Prostate gland (tissue), 2 donors: ENCODE results near the gene PPP1R14B. TPM values are rescaled to one million over a fixed set of nuclear protein-coding genes. Genes with fewer than 3 reads are reported as not detected.

Source experiments
- DNase-seq: peaks from one replicate; pipeline ENCODE4 v3.0.0-alpha.2; 2019; ENCODE audit warnings: low spot score
- H3K27ac ChIP-seq, 2 donors: fragments of 200-600 bp; sonication (generic); 2 replicates each; pipeline ENCODE4 v1.5.1; 2017 to 2019
- H3K27me3 ChIP-seq: fragments of 200-600 bp; sonication (generic); replicated peaks from 2 replicates; pipeline ENCODE4 v1.5.1; 2019; ENCODE audit not compliant: insufficient read depth
- H3K36me3 ChIP-seq, 2 donors: fragments of 200-600 bp; sonication (generic); 1 replicate in 1 of 2; 2 replicates in 1 of 2; pipeline versions ENCODE4 v1.5.1 to v1.8.1; 2017 to 2019
- H3K4me1 ChIP-seq: fragments of 200-600 bp; sonication (generic); replicated peaks from 2 replicates; pipeline ENCODE4 v1.5.1; 2019
- H3K4me3 ChIP-seq, 2 donors: fragments of 200-600 bp; sonication (generic); 2 replicates each; pipeline ENCODE4 v1.5.1; 2017 to 2019
- H3K9me3 ChIP-seq: fragments of 200-600 bp; sonication (generic); 2 replicates; pipeline ENCODE4 v1.5.1; 2017
- CTCF ChIP-seq, 4 experiments: fragments of 200-600 bp in 2 of 4; fragments of 450-650 bp in 2 of 4; sonication (generic) in 2 of 4; IDR thresholded peaks; 1 replicate in 3 of 4; 2 replicates in 1 of 4; pipeline ENCODE4 v1.5.1; 2016 to 2019; ENCODE audit warnings: antibody characterized with exemption in 4 of 4, mild to moderate bottlenecking in 2 of 4, moderate library complexity in 2 of 4
- POLR2A ChIP-seq: fragments of 450-650 bp; IDR thresholded peaks from one replicate; pipeline ENCODE4 v1.6.1; 2016; ENCODE audit warnings: antibody characterized with exemption, mild to moderate bottlenecking
- POLR2AphosphoS5 ChIP-seq: sonication (generic); formaldehyde crosslinking; IDR thresholded peaks from one replicate; pipeline ENCODE4 v1.6.1; 2017; ENCODE audit warnings: antibody characterized with exemption
- WGBS: methylation state at CpG from one replicate; pipeline ENCODE4 v1.1.5; 2018; 5-methylcytosine and 5-hydroxymethylcytosine counted together
- intact Hi-C: fragments of 100-400 bp; cut with DNase I; formaldehyde crosslinking; loops from one replicate; pipeline ENCODE4 v1.14.2; 2022
- total RNA-seq, 2 donors: library from RNA; depleted of rRNA; stranded (reverse); fragments of >200 nt; gene quantifications; one replicate each; pipeline ENCODE4 v1.1.0, GENCODE V29; 2016

PPP1R14B gene
- total RNA-seq, 2 donors from 2014 or later: 60.5 to 69.3 TPM

DNA sequence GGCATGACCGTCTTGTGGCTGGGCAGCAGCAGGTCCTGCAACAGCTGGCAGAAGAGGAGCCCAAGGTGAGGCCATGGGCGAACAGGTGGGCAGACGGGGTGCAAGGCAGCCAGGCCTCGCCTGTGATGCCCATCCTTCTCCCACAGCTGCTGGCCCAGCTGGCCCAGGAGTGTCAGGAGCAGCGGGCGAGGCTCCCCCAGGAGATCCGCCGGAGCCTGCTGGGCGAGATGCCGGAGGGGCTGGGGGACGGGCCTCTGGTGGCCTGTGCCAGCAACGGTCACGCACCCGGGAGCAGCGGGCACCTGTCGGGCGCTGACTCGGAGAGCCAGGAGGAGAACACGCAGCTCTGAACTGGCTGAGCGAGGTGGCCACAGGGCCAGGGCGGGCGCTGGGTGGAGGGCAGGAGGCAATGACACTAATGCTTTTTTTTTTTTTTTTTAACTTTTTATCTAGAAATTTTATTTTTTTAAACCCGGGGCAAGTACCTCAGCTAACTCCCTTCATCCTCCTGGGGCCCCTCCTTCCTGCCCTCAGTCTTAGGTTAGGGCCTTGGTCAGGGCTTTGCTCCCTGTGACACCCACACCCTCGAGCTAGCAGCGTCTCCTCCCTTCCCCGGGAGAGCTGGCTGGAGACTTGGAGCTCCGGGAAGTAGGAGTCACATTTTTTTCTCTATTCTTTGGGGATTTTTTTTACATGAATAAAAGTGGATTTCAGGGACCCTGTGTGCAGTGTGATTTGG, 20.6 kb upstream of the PPP1R14B start:
- no peak overlapping the region for H3K4me3 ChIP-seq
- intact Hi-C loops: no loop called here
- DNase-seq: no peak
- peaks cover 8% of the 10 kb centered on the region for H3K4me1 ChIP-seq
- H3K27ac ChIP-seq: peak overlapping the region in 1 of 2 donors; percentile 94
- no peaks in the 10 kb centered on the region for H3K9me3 ChIP-seq
- TF ChIP-seq POLR2A (peak; percentile 4), CTCF (IDR thresholded peaks at IDR 0.05) (no peak), POLR2AphosphoS5 (no peak)
- 71% methylated on average over 27 of the region's 27 CpGs for WGBS
- no peaks in the 10 kb centered on the region for H3K27me3 ChIP-seq
- peaks cover 0 to 4% of the 10 kb centered on the region in 2 donors for H3K36me3 ChIP-seq

GRCh38 chr11:64266339-64266738, 19.6 kb upstream of the PPP1R14B start:
- intact Hi-C loops: no loop called here
- TF ChIP-seq POLR2A: no peak
- TF ChIP-seq CTCF (IDR thresholded peaks at IDR 0.05): no peak
- no peak for TF ChIP-seq POLR2AphosphoS5
- Histone ChIP-seq H3K27ac (no peak overlapping the region), H3K36me3 (peaks cover 0 to 7% of the 10 kb centered on the region in 2 donors), H3K4me1 (peaks cover 8% of the 10 kb centered on the region), H3K9me3 (no peaks in the 10 kb centered on the region), H3K27me3 (no peaks in the 10 kb centered on the region), H3K4me3 (no peak overlapping the region)
- 91% methylated on average over 15 of the region's 15 CpGs for WGBS
- DNase-seq: no peak

DNA sequence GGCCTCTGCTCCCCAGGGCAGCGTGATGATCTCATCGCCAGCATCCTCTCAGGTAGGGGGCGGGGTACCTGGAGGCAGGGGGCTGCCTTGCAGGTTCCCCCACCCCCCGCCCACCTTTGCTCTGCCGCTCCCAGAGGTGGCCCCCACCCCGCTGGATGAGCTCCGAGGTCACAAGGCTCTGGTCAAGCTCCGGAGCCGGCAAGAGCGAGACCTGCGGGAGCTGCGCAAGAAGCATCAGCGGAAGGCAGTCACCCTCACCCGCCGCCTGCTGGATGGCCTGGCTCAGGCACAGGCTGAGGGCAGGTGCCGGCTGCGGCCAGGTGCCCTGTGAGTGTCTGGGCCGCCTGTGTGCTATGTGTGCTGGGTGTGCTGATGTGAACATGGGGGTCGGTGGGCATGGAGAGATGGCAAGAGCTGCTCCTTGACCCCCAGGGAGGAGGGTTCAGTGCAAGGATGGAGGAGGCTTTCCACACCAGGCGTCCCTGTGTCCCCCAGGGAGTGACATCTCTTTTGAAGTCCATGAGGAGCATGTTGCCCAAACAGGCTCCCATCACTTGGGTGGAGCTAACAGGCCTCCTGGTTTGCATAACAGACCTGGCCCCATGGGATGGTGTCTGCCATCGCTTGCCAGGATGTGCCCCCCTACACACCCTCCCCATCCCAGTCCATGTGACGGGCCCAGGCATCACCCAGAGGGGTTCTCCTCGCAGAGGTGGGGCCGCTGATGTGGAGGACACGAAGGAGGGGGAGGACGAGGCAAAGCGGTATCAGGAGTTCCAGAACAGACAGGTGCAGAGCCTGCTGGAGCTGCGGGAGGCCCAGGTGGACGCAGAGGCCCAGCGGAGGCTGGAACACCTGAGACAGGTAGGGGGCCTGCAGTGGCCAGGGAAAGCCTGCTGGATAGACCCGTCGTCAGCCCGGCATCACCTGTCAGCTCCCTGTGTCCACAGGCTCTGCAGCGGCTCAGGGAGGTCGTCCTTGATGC, 18.7 kb upstream of the PPP1R14B start:
- H3K27me3 ChIP-seq: no peaks in the 10 kb centered on the region
- peaks cover 0 to 7% of the 10 kb centered on the region in 2 donors for H3K36me3 ChIP-seq
- H3K27ac ChIP-seq: no peak overlapping the region
- H3K4me1 ChIP-seq: peaks cover 8% of the 10 kb centered on the region
- no peak overlapping the region for H3K4me3 ChIP-seq
- intact Hi-C loops: no loop called here
- TF ChIP-seq POLR2AphosphoS5: no peak
- no peak for TF ChIP-seq CTCF (IDR thresholded peaks at IDR 0.05)
- TF ChIP-seq POLR2A: no peak
- WGBS: 94% methylated on average over 34 of the region's 35 CpGs
- no peak for DNase-seq
- H3K9me3 ChIP-seq: no peaks in the 10 kb centered on the region

GRCh38 chr11:64264371-64264852, 17.7 kb upstream of the PPP1R14B start:
- H3K4me3 ChIP-seq: no peak overlapping the region
- peaks cover 8% of the 10 kb centered on the region for H3K4me1 ChIP-seq
- peaks cover 0 to 7% of the 10 kb centered on the region in 2 donors for H3K36me3 ChIP-seq
- intact Hi-C loops: no loop called here
- no peak for TF ChIP-seq POLR2A
- TF ChIP-seq POLR2AphosphoS5: no peak
- no peak for TF ChIP-seq CTCF (IDR thresholded peaks at IDR 0.05)
- H3K27ac ChIP-seq: no peak overlapping the region
- H3K27me3 ChIP-seq: no peaks in the 10 kb centered on the region
- 80% methylated on average over 10 of the region's 10 CpGs for WGBS
- H3K9me3 ChIP-seq: no peaks in the 10 kb centered on the region
- DNase-seq: no peak
